AG04450 (cell line): ENCODE results near the gene OR2V1. TPM values are rescaled to one million over a fixed set of nuclear protein-coding genes. Genes with fewer than 3 reads are reported as not detected.
"Not testable (repeated sequence)": the region's sequence is repeated elsewhere in the genome, so short reads cannot be mapped to it uniquely, and the experiment has no call there.

ENCODE experiments used
- CTCF ChIA-PET: fragments of 300-600, 350-600 bp; formaldehyde crosslinking; extraction: SDS; loops from one replicate; lab custom pipeline; 2022; ENCODE audit warnings: antibody characterized with exemption, inconsistent platforms; lab: Charles Lee
- POLR2A ChIA-PET: fragments of 350-600 bp; formaldehyde crosslinking; extraction: SDS; loops from one replicate; lab custom pipeline; 2021; ENCODE audit warnings: antibody characterized with exemption, inconsistent platforms; lab: Yijun Ruan, JAX
- DNase-seq: peaks from one replicate; pipeline ENCODE4 v3.0.0-alpha.2; 2011; ENCODE audit warnings: low read depth, low spot score
- H3K27ac ChIP-seq: one replicate; pipeline ENCODE4 v1.5.1; 2012; ENCODE audit warnings: low read depth, low read length, control low read depth
- H3K27me3 ChIP-seq: one replicate; pipeline ENCODE4 v1.6.0; 2012; ENCODE audit warnings: low read length; ENCODE audit not compliant: control insufficient read depth, insufficient read depth
- H3K4me3 ChIP-seq: 2 replicates; pipeline ENCODE4 v1.5.1; 2011; ENCODE audit warnings: mild to moderate bottlenecking, low read depth, low read length, control low read depth
- H3K9me3 ChIP-seq: 2 replicates; pipeline ENCODE4 v1.5.1; 2012; ENCODE audit warnings: low read length; ENCODE audit not compliant: control insufficient read depth, insufficient read depth
- polyA plus RNA-seq: library from polyadenylated mRNA; depleted of rRNA; stranded (reverse); fragments of >200 nt; gene quantifications from 2 replicates; pipeline ENCODE4 v1.2.3, GENCODE V29; 2011
- TF ChIP-seq, protein P1 (sequence below): IDR thresholded peaks from 2 replicates; pipeline ENCODE4 v1.5.1; 2011; ENCODE audit warnings: low read depth, low read length, control low read depth, inconsistent platforms

The OR2V1 gene
- polyA plus RNA-seq, 1 experiment = not detected

DNA sequence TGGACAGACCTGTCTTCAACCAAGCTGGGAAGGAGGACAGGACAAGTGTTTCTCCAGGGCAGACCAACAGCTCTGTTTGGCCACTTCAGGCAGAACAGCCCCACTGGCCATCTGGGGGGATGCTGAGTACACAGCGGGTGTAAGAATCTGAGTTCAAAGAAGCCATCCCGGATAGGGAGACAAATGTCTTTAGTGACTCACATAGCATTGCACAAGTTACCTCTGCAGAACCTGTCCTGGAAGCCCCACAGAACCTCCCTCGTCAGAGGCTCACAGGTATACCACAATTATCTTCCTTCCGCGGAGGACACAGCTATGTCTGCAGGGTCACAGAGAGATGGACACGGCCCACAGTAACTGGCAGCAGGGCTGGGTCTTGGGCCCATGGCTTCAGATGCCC, 18.4 kb upstream of the OR2V1 start:
- Histone ChIP-seq H3K4me3 (no peak overlapping the region), H3K9me3 (peaks cover 3% of the 10 kb centered on the region; the same call in 1 of the 2 replicates), H3K27me3 (peaks cover 2% of the 10 kb centered on the region), H3K27ac (no peak overlapping the region)
- no peak for DNase-seq
- TF ChIP-seq, protein P1, sequence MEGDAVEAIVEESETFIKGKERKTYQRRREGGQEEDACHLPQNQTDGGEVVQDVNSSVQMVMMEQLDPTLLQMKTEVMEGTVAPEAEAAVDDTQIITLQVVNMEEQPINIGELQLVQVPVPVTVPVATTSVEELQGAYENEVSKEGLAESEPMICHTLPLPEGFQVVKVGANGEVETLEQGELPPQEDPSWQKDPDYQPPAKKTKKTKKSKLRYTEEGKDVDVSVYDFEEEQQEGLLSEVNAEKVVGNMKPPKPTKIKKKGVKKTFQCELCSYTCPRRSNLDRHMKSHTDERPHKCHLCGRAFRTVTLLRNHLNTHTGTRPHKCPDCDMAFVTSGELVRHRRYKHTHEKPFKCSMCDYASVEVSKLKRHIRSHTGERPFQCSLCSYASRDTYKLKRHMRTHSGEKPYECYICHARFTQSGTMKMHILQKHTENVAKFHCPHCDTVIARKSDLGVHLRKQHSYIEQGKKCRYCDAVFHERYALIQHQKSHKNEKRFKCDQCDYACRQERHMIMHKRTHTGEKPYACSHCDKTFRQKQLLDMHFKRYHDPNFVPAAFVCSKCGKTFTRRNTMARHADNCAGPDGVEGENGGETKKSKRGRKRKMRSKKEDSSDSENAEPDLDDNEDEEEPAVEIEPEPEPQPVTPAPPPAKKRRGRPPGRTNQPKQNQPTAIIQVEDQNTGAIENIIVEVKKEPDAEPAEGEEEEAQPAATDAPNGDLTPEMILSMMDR = no peak
- ChIA-PET CTCF (no interaction called here), POLR2A (no interaction called here)

DNA sequence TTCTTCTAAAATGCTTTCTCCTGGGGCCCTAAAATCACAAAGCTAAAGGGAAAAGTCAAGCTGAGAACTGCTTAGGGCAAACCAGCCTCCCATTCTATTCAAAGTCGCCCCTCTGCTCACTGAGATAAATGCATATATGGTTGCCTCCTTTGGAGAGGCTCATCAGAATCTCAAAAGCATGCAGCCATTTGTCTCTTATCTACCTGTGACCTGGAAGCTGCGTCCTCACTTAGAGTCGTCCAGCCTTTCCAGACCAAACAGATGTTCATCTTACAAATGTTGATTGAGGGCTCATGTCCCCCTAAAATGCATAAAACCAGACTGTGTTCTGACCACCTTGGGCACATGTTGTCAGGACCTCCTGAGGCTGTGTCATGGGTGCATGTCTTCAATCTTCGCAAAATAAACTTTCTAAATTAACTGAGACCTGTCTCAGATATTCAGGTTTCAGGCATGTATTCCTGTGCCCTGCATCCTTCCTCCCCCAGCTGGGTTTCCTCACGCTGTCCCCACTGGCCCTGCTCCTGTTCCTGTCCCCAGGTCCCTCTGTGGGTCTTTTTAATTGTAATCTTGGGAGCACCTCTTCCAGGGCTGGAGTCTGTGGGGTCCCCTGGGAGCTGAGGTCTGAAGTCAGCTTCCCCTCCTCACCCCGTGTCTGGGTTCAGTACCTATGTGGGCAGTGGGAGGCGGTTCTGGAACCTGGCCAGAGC, 16.1 kb upstream of the OR2V1 start, which contains the start of gene OR2V2:
Gene OR2V2, plus strand, starts transcription at position 660 of the 710 bp plus-strand sequence. CDS start 7,357 bp downstream, outside the sequence.
- H3K27ac ChIP-seq, POLR2A ChIA-PET, H3K9me3 ChIP-seq, DNase-seq, H3K4me3 ChIP-seq, H3K27me3 ChIP-seq: not testable (repeated sequence)
- CTCF ChIA-PET = interaction anchor here (0.6 to 0.7 kb wide), 2 partner anchors 13 to 276 kb away, joined by 3 to 6 read pairs; no protein-coding TSS in a partner anchor

DNA sequence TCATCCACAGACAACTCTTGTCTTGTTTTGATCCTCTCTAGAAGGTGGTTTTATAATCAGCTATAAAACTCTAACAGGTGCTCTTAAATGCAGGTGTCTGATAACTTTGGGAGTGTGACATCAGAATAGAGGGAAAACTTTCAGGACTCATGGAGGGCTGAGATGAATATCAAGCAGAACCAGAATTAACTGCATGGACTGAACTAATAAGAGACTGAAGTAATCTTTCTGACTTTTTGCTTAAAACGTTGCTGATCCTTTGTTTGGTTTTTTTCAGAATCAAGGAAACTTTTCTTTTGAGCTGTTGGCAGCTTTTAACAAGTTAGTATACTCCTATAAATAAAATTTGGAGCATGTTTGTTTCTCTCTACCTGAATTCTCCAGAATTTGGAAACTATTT, 14.2 kb upstream of the OR2V1 start:
- Histone ChIP-seq H3K27me3 (peaks cover 5% of the 10 kb centered on the region), H3K9me3 (no peaks in the 10 kb centered on the region; the same call in 1 of the 2 replicates), H3K27ac (no peak overlapping the region), H3K4me3 (no peak overlapping the region)
- TF ChIP-seq, protein P1 = no peak
- ChIA-PET CTCF (no interaction called here), POLR2A (no interaction called here)
- no peak for DNase-seq

DNA sequence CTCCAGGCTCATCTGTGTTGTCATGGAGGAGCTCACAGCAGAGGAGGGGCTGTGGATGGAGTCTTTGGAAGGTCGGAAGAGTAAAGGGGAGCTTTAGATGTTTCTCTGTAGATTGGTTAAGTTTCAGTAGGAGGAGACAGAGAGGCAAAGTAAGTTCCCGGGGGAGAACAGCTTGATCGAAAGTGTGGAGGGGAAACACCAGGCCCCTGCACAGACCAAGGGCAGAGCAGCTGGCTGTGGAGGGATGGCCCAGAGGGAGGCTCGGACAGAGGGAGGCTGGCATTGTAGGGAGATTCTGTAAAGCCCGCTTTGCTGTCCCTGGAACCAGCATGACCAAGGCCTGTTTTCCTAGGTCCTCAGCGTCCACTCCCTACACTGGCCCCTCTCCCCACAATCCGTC, 11.1 kb upstream of the OR2V1 start:
- H3K27ac ChIP-seq = no peak overlapping the region
- no peak overlapping the region for H3K4me3 ChIP-seq
- ChIA-PET POLR2A (no interaction called here), CTCF (no interaction called here)
- TF ChIP-seq, protein P1 = no peak
- peaks cover 3% of the 10 kb centered on the region for H3K27me3 ChIP-seq
- H3K9me3 ChIP-seq = no peaks in the 10 kb centered on the region; the same call in 1 of the 2 replicates
- no peak for DNase-seq

DNA sequence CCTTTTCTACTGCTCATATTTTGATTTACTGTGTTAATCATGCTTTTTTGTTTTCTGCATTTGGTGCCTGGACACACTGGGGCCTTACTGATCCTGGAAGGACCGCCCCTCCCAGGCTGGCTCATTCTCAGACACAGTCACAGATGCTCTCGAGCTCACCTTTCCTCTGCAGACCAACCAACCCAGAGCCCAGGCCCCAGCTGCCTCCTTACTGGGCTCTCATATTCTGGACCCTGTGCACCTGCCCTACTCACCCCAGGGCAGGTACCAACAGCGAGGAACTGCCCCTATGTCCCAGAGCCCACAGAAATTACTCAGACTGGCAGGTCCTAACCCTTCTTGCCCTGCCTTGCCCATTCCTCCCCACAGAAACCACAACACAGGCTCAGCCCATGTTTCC, 9.8 kb upstream of the OR2V1 start:
- TF ChIP-seq, protein P1 = no peak
- Histone ChIP-seq H3K4me3 (no peak overlapping the region), H3K27me3 (peaks cover 3% of the 10 kb centered on the region), H3K9me3 (no peaks in the 10 kb centered on the region; the same call in 1 of the 2 replicates), H3K27ac (no peak overlapping the region)
- ChIA-PET CTCF (no interaction called here), POLR2A (no interaction called here)
- no peak for DNase-seq
